Raji (cell line): ENCODE measurements around the gene ADAMTS9.

Experiments used
- POLR2A ChIP-seq: IDR thresholded peaks from 2 replicates; pipeline ENCODE4 v1.6.1; 2011; ENCODE audit warnings: low read depth, low read length, control low read depth; ENCODE audit not compliant: insufficient read depth

ADAMTS9 gene

GRCh38 chr3:64586952-64587351, 100.8 kb downstream of the ADAMTS9 start:
- TF ChIP-seq POLR2A = no peak

DNA sequence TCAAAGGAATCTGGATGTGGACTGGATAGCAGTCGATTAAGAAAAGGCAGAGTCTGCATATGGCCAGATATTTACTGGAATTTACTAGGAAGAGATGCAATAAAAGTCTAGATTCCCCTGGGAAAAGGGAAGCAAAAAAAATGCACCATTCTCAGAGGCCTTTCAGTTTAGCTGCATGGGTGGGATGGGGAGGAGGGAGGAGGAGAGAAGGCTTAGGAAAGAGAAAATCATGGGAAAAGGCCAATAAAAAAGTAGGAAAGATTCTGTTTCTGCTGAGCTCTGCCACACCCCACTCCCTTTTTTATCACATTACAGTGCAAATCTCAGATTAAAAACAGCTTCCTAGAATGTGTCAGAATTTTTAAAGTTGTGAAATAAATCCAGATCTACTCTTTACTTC, 103.6 kb downstream of the ADAMTS9 start:
- no peak for TF ChIP-seq POLR2A

GRCh38 chr3:64578797-64579196, 109.0 kb downstream of the ADAMTS9 start:
- TF ChIP-seq POLR2A = no peak

- no peak for TF ChIP-seq POLR2A
Observed at GRCh38 chr3:64578062-64578770, 109.6 kb downstream of the ADAMTS9 start.

DNA sequence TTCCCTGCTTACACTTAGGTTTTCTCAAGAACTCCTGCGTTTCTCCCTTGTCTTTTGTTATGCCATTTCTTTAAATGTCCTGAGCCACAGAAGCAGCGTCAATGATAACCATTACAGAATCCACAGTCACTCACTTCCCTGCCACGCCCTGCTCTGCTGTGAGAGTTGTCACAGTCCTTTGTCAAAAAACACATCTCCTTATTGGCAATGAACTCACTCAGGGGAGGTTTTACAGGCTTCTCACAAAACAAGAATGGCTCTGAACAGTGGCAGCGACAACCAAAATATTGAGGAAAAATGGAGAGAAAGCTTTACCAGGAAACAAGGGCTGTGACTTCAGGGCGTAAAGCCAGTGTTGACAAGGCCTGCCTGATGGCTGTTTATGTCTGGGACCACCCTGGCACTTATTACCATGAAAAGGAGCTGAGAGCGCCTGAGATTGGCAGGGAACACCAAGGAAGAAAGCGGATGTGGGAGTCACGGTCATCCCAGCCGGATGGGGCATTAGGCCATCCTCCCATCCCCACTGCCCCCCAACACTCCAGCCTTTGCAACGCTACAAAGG, 111.5 kb downstream of the ADAMTS9 start:
- TF ChIP-seq POLR2A = no peak

DNA sequence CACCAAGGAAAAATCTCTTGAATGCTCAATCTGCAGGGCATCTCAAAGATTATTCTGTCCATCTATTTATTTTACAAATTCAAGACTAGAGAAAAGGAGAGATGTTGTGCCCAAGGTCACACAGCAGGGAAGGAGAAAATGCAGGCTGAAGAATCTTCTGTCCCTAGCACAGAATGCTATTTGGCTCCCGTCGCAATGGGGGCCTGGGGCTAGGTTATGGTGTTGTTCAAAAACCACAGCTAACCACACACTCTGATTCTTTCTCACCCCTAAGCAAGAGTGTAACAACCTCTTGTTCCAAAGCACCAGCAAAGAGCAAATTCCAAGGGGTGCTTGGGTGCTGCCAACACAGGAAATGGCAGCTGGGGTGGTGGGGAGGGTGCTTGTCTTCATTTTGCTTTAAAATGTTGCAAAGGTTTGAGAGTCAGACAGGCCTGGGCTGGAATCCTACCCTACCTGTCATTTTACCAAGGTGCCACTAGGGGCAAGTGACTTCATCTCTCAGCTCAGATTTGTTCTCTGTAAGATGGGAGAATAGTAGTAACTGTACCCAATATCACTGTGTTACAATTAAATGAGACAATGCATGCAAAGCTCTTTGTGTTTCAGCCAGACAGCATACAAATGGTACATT, 112.5 kb downstream of the ADAMTS9 start:
- TF ChIP-seq POLR2A = no peak

GRCh38 chr3:64574194-64574593, 113.6 kb downstream of the ADAMTS9 start:
- no peak for TF ChIP-seq POLR2A

DNA sequence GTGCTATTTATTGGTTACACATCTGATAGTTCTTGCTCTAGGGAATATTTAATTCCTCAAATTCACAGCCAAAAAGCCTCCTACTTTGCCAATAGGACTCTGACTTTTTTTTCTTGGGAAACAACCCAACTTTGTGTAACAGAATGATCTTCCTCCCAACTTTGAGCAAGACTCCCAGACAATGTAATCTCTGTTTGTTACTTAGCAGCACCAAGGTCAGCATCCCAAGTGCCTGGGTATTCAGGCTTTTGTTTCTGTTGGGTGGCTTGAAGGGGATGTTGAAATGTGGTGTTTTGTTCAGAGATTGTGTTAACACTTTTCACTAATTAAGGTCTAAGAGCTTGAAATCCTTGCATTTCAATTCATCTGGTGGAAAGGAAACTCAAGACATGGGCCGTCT, 115.8 kb downstream of the ADAMTS9 start:
- no peak for TF ChIP-seq POLR2A

DNA sequence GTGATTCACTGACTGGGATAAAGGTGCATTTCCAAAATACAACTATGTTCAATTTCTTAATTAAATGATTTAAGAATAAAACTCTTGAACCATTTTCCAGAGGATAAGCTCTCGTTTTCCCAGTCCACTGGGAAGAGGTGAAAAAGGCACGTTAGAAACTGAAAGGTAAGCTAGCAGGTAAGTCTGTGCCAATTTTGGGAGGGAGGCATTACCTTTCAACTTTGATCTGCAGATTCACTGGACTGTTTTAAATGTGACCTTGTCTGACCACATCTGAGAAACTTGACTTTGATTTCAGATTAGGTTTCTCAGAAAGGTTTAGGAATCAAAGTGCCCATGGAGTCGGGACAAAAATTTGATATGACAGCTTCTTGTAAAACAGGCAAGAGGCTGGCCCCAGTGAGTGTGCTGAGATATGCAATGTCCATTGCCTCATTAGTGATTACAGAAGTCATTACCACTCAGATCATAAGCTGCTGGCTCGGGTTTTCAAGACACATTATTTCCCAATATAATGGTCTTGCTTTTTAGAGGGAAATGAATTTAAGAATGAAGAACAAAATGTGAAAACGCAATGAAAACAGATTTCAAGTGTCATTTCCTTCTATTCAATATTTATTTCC, 118.8 kb downstream of the ADAMTS9 start:
- no peak for TF ChIP-seq POLR2A

DNA sequence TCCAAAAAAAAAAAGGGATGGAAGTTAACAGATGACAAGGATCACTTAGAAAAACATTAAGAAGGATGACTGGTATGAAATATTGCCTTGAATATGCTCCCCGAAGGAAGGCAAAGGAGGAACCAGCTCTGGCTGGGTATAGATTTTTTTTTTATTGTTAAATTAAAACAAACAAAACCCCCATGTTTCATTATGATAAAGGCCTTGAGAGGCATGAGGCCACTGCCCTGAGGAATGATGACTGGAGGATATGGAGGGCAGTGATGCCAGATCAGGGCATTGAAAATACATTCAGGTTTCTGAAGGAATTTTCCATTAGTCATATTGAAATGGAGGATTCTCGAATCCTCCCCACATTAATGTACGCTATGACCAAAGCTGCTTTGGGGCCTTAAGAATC, 120.9 kb downstream of the ADAMTS9 start:
- TF ChIP-seq POLR2A = no peak

- no peak for TF ChIP-seq POLR2A
Observed at GRCh38 chr3:64563751-64564150, 124.0 kb downstream of the ADAMTS9 start.

DNA sequence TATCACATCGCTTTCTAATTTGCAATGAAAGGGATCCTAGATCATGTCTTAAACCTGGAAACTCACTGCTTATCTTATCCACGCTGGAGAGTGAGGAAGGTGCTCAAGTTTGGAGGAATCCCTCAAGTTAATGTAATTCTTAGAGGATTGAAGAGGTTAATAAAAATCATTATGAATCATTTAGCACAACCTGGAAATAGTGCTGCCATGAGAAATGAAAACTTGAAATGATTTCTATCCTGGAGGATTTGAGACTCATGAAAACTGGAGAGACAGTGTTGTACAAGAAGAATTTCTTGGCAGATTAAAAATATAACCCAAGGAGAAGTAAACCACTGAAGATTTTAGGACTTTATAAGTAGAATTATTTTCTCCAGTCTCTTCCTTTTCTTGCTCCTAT, 125.9 kb downstream of the ADAMTS9 start:
- no peak for TF ChIP-seq POLR2A

GRCh38 chr3:64561325-64561843, 126.4 kb downstream of the ADAMTS9 start:
- TF ChIP-seq POLR2A = no peak

GRCh38 chr3:64560791-64561190, 127.0 kb downstream of the ADAMTS9 start:
- TF ChIP-seq POLR2A = no peak

DNA sequence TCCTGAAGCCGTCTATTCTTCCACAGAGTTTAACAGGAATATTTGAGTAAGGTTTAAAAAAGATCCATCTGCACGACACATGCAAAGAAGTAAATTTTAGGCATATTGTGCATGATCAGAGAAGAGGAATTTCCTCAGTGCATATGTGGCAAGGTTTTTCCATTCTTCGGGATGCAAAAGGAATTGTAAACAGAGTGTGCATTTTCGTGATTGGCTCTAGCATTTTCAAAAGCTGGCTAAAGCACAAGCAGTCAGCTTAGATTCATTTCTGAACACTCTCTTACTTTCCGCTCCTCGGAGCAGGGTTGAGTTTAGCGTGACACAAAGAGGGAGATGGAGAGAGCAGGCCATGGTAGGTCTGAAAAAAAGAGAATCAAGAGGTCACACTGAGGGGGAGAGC, 128.2 kb downstream of the ADAMTS9 start:
- TF ChIP-seq POLR2A = no peak

- TF ChIP-seq POLR2A = no peak
Observed at GRCh38 chr3:64556046-64556445, 131.8 kb downstream of the ADAMTS9 start.

DNA sequence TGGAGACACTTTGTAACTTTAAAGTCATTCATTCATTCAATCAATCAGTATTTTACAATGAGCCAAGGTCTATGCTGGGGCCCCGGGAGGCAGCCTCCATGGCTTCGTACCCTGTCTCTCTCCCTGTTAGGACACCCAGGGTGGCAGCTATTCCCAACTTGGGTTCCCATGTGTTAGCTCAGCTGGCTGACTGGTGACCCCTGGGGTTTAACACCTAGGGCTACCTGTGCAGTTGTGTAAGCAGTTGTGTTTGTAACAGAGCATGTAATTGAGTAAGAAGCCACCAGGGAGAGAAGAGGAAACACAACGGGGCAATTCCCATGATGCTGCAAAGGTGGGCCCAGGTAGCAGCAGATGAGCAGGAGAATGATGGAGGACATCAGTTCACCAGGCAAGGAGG, 132.4 kb downstream of the ADAMTS9 start:
- no peak for TF ChIP-seq POLR2A
